ENCODE measurements around the gene PRKCE. TPM values are rescaled to one million over a fixed set of nuclear protein-coding genes. Genes with fewer than 3 reads are reported as not detected.

The PRKCE gene
- total RNA-seq, 1 experiment from 2014 or later = 14.0 TPM

DNA sequence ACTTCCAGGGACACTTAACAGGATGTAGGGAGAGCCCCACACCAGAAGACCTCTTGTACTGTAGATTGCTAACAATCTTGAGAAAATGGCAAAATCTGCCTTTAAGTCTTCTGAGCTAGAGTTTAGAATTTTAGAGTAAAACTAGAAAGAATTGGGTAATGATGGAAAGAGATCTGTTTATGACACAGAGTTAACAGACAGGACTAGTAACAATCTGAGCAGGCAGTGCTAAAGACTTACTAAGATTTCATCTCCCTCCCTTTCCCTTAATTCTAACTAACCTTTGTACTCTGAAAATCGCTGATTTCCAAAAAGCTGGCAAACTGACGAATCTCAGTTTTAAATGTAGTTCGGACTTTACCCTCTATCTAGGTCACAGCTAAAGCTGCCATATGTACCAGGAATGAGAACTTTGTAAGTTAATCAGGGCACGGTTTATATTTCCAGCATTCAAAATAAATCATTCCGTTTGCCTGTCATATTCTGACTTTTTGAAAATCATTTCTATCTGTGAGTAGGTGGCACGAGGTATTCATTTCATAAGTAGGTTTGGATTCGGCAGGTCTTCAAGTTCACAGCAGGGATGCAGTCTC is 389.2 kb downstream of the PRKCE start:
- TF ChIP-seq TCF7L2 (IDR thresholded peaks at IDR 0.05; ENCODE audit: low read depth, low read length) (no peak), SIN3A (IDR thresholded peaks at IDR 0.05; ENCODE audit: borderline replicate concordance, insufficient read depth, low read depth, low read length) (no peak), POLR2AphosphoS5 (IDR thresholded peaks at IDR 0.05; ENCODE audit: low read depth, low read length) (no peak)
- TF ChIP-seq, protein P1, sequence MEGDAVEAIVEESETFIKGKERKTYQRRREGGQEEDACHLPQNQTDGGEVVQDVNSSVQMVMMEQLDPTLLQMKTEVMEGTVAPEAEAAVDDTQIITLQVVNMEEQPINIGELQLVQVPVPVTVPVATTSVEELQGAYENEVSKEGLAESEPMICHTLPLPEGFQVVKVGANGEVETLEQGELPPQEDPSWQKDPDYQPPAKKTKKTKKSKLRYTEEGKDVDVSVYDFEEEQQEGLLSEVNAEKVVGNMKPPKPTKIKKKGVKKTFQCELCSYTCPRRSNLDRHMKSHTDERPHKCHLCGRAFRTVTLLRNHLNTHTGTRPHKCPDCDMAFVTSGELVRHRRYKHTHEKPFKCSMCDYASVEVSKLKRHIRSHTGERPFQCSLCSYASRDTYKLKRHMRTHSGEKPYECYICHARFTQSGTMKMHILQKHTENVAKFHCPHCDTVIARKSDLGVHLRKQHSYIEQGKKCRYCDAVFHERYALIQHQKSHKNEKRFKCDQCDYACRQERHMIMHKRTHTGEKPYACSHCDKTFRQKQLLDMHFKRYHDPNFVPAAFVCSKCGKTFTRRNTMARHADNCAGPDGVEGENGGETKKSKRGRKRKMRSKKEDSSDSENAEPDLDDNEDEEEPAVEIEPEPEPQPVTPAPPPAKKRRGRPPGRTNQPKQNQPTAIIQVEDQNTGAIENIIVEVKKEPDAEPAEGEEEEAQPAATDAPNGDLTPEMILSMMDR (IDR thresholded peaks at IDR 0.05) = no peak
- TF ChIP-seq, protein P2, sequence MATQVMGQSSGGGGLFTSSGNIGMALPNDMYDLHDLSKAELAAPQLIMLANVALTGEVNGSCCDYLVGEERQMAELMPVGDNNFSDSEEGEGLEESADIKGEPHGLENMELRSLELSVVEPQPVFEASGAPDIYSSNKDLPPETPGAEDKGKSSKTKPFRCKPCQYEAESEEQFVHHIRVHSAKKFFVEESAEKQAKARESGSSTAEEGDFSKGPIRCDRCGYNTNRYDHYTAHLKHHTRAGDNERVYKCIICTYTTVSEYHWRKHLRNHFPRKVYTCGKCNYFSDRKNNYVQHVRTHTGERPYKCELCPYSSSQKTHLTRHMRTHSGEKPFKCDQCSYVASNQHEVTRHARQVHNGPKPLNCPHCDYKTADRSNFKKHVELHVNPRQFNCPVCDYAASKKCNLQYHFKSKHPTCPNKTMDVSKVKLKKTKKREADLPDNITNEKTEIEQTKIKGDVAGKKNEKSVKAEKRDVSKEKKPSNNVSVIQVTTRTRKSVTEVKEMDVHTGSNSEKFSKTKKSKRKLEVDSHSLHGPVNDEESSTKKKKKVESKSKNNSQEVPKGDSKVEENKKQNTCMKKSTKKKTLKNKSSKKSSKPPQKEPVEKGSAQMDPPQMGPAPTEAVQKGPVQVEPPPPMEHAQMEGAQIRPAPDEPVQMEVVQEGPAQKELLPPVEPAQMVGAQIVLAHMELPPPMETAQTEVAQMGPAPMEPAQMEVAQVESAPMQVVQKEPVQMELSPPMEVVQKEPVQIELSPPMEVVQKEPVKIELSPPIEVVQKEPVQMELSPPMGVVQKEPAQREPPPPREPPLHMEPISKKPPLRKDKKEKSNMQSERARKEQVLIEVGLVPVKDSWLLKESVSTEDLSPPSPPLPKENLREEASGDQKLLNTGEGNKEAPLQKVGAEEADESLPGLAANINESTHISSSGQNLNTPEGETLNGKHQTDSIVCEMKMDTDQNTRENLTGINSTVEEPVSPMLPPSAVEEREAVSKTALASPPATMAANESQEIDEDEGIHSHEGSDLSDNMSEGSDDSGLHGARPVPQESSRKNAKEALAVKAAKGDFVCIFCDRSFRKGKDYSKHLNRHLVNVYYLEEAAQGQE (IDR thresholded peaks at IDR 0.05; ENCODE audit: insufficient read depth in 1 of 2, low read depth in 2 of 2, low read length in 1 of 2) = no peak
- no TSS peak for BruUV-seq (replicated peaks)
- Histone ChIP-seq H3K27me3 (ENCODE audit: control insufficient read depth, insufficient read depth, low read length) (no peaks in the 10 kb centered on the region), H3K4me1 (ENCODE audit: control insufficient read depth, insufficient read depth, low read length) (peaks cover 5% of the 10 kb centered on the region; the same call in 1 of the 2 replicates), H3K9me3 (ENCODE audit: control insufficient read depth, insufficient read depth, low read depth, low read length) (no peaks in the 10 kb centered on the region), H3K36me3 (ENCODE audit: control insufficient read depth, insufficient read depth, low read length) (no peaks in the 10 kb centered on the region), H3K27ac (ENCODE audit: low read length) (peak overlapping the region; percentile 17; the same call in 1 of the 2 replicates), H3K4me3 (ENCODE audit: low read depth in 2 of 2, low read length in 2 of 2) (no peak overlapping the region)
- ATAC-seq (no peak), DNase-seq (ENCODE audit: low read depth, low spot score) (no peak)
- ChIA-PET CTCF (no interaction called here), POLR2A (no interaction called here)
- in situ Hi-C loops (cut with HindIII; ENCODE audit: low pct_unique_long_range_greater_than_20kb, low sequenced_read_pairs) (no loop called here), intact Hi-C loops (cut with micrococcal nuclease; ENCODE audit: unreplicated experiment) (no loop called here)

DNA sequence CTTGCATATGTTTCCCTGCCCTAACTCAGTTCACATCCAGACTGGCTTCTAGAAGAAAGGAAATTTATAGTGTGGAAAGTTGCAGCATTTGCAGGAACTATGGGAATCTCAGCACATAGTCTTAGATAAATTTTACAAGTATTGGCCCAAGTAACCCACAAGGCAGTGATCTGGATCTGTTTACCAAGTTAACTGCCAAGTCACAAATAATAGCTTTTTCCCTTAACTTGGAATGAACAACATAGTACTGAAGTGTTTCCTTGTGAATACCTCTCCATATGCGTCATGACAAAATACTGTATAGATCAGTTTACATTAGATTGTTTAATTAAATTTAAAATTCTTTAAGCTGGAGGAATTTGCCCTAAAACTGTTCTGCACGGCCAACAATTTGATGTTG is 390.0 kb downstream of the PRKCE start:
- ATAC-seq = no peak
- no peak for DNase-seq (ENCODE audit: low read depth, low spot score)
- Histone ChIP-seq H3K27me3 (ENCODE audit: control insufficient read depth, insufficient read depth, low read length) (no peaks in the 10 kb centered on the region), H3K9me3 (ENCODE audit: control insufficient read depth, insufficient read depth, low read depth, low read length) (no peaks in the 10 kb centered on the region), H3K4me1 (ENCODE audit: control insufficient read depth, insufficient read depth, low read length) (peaks cover 5% of the 10 kb centered on the region; the same call in 1 of the 2 replicates), H3K27ac (ENCODE audit: low read length) (no peak overlapping the region; the same call in 1 of the 2 replicates), H3K4me3 (ENCODE audit: low read depth in 2 of 2, low read length in 2 of 2) (no peak overlapping the region), H3K36me3 (ENCODE audit: control insufficient read depth, insufficient read depth, low read length) (no peaks in the 10 kb centered on the region)
- POLR2A ChIA-PET = no interaction called here
- TF ChIP-seq, protein P2 (IDR thresholded peaks at IDR 0.05; ENCODE audit: insufficient read depth in 1 of 2, low read depth in 2 of 2, low read length in 1 of 2) = no peak
- TF ChIP-seq POLR2AphosphoS5 (IDR thresholded peaks at IDR 0.05; ENCODE audit: low read depth, low read length) (no peak), TCF7L2 (IDR thresholded peaks at IDR 0.05; ENCODE audit: low read depth, low read length) (no peak), SIN3A (IDR thresholded peaks at IDR 0.05; ENCODE audit: borderline replicate concordance, insufficient read depth, low read depth, low read length) (no peak)
- TF ChIP-seq, protein P1 (IDR thresholded peaks at IDR 0.05) = no peak
- CTCF ChIA-PET = no interaction called here
- no TSS peak for BruUV-seq (replicated peaks)
- in situ Hi-C loops (cut with HindIII; ENCODE audit: low pct_unique_long_range_greater_than_20kb, low sequenced_read_pairs) = no loop called here
- intact Hi-C loops (cut with micrococcal nuclease; ENCODE audit: unreplicated experiment) = no loop called here
